Neural cell (in vitro differentiated cells): ENCODE measurements around the gene PLD1. TPM values are rescaled to one million over a fixed set of nuclear protein-coding genes. Genes with fewer than 3 reads are reported as not detected.

Experiments used
- H2AFZ ChIP-seq: fragments of 200-600, 300-800 bp; sonication (generic), shearing (Covaris generic); 2 replicates; pipeline ENCODE4 v1.6.0; 2014; ENCODE audit warnings: low read depth, mild to moderate bottlenecking, antibody characterized with exemption, low read length, moderate library complexity
- H3F3A ChIP-seq: fragments of 200-600 bp; shearing (Covaris generic); 2 replicates; pipeline ENCODE4 v1.6.1; 2016; ENCODE audit warnings: mild to moderate bottlenecking, moderate library complexity, mixed read lengths, antibody characterized with exemption, low read length; ENCODE audit not compliant: insufficient read depth, poor library complexity, severe bottlenecking
- H3K27ac ChIP-seq: fragments of 200-600, 300-800 bp; sonication (generic), shearing (Covaris generic); 2 replicates; pipeline ENCODE4 v1.5.1; 2014; ENCODE audit warnings: mild to moderate bottlenecking, low read length, moderate library complexity
- H3K27me3 ChIP-seq: fragments of 300-800, 200-600 bp; sonication (generic), shearing (Covaris generic); 2 replicates; pipeline ENCODE4 v1.6.0; 2014; ENCODE audit warnings: mild to moderate bottlenecking, low read depth, low read length, moderate library complexity; ENCODE audit not compliant: insufficient read depth
- H3K36me3 ChIP-seq: fragments of 300-800, 200-600 bp; sonication (generic), shearing (Covaris generic); 2 replicates; pipeline ENCODE4 v1.5.1; 2014; ENCODE audit warnings: mild to moderate bottlenecking, antibody characterized with exemption, low read length, moderate library complexity; ENCODE audit not compliant: insufficient read depth
- H3K4me2 ChIP-seq: fragments of 300-800, 200-600 bp; sonication (generic), shearing (Covaris generic); 2 replicates; pipeline ENCODE4 v1.6.0; 2014; ENCODE audit warnings: mild to moderate bottlenecking, low read length
- H3K4me3 ChIP-seq: fragments of 300-800, 200-600 bp; sonication (generic), shearing (Covaris generic); 2 replicates; pipeline ENCODE4 v1.5.1; 2014; ENCODE audit warnings: mild to moderate bottlenecking, low read length, moderate library complexity
- H3K79me2 ChIP-seq: fragments of 200-600 bp; shearing (Covaris generic); replicated peaks from 2 replicates; pipeline ENCODE4 v1.6.0; 2014; ENCODE audit warnings: mild to moderate bottlenecking, low read length, moderate library complexity; ENCODE audit not compliant: insufficient read depth
- H3K9ac ChIP-seq: fragments of 300-800, 200-600 bp; sonication (generic), shearing (Covaris generic); 2 replicates; pipeline ENCODE4 v1.6.1; 2016; ENCODE audit warnings: mild to moderate bottlenecking, low read length, mixed read lengths
- H3K9me2 ChIP-seq: fragments of 200-600 bp; shearing (Covaris generic); 2 replicates; pipeline ENCODE4 v1.6.1; 2016; ENCODE audit warnings: mild to moderate bottlenecking, low read length, mixed read lengths; ENCODE audit not compliant: insufficient read depth
- H3K9me3 ChIP-seq: fragments of 200-600, 300-800 bp; sonication (generic), shearing (Covaris generic); 2 replicates; pipeline ENCODE4 v1.6.1; 2016; ENCODE audit warnings: mild to moderate bottlenecking, mixed run types, low read length, moderate library complexity, mixed read lengths
- H4K20me1 ChIP-seq: fragments of 200-600 bp; shearing (Covaris generic); 2 replicates; pipeline ENCODE4 v1.6.1; 2016; ENCODE audit warnings: mild to moderate bottlenecking, mixed run types; ENCODE audit not compliant: insufficient read depth
- CTCF ChIP-seq: fragments of 450-650 bp; IDR thresholded peaks from 2 replicates; pipeline ENCODE4 v1.5.1; 2014; ENCODE audit warnings: antibody characterized with exemption, mild to moderate bottlenecking, moderate library complexity; ENCODE audit not compliant: poor library complexity, severe bottlenecking
- EP300 ChIP-seq: fragments of 450-650 bp; conservative IDR thresholded peaks from 2 replicates; pipeline ENCODE4 v1.6.1; 2014; ENCODE audit warnings: antibody characterized with exemption, mild to moderate bottlenecking, moderate library complexity; ENCODE audit not compliant: poor library complexity, severe bottlenecking
- MXI1 ChIP-seq: fragments of 450-650 bp; conservative IDR thresholded peaks from 2 replicates; pipeline ENCODE4 v1.6.1; 2014; ENCODE audit warnings: antibody characterized with exemption, mild to moderate bottlenecking; ENCODE audit not compliant: poor library complexity, severe bottlenecking
- POLR2AphosphoS5 ChIP-seq: IDR thresholded peaks from 2 replicates; pipeline ENCODE4 v1.6.1; 2012
- RAD21 ChIP-seq: fragments of 450-650 bp; conservative IDR thresholded peaks from 2 replicates; pipeline ENCODE4 v1.6.1; 2014; ENCODE audit warnings: antibody characterized with exemption, mild to moderate bottlenecking, moderate library complexity
- REST ChIP-seq: IDR thresholded peaks from 2 replicates; pipeline ENCODE4 v1.6.1; 2012; ENCODE audit warnings: borderline replicate concordance
- SMC3 ChIP-seq: fragments of 450-650 bp; conservative IDR thresholded peaks from 2 replicates; pipeline ENCODE4 v1.6.1; 2014; ENCODE audit warnings: antibody characterized with exemption, mild to moderate bottlenecking, moderate library complexity; ENCODE audit not compliant: poor library complexity
- TAF1 ChIP-seq: IDR thresholded peaks from 2 replicates; pipeline ENCODE4 v1.6.1; 2012; ENCODE audit warnings: low read depth
- polyA plus RNA-seq: library from polyadenylated mRNA; depleted of rRNA; stranded (reverse); fragments of >200 nt; gene quantifications from 2 replicates; pipeline ENCODE4 v1.2.3, GENCODE V29; 2014

PLD1 gene
- polyA plus RNA-seq, 1 donor from 2014 or later: 0.06 TPM

GRCh38 chr3:171557173-171557572 is 253.1 kb downstream of the PLD1 start:
- Histone ChIP-seq H3K36me3 (no peaks in the 10 kb centered on the region), H3K27me3 (no peaks in the 10 kb centered on the region), H3K9ac (no peak overlapping the region), H3K9me3 (no peaks in the 10 kb centered on the region), H3K4me2 (no peak overlapping the region), H3F3A (no peaks in the 10 kb centered on the region), H3K4me3 (no peak overlapping the region), H3K27ac (no peak overlapping the region), H2AFZ (no peak overlapping the region), H4K20me1 (no peaks in the 10 kb centered on the region), H3K9me2 (no peaks in the 10 kb centered on the region), H3K79me2 (no peaks in the 10 kb centered on the region)
- TF ChIP-seq TAF1 (no peak), CTCF (no peak), MXI1 (no peak), REST (no peak), SMC3 (no peak), RAD21 (no peak), EP300 (no peak)

- H3K4me3 ChIP-seq: no peak overlapping the region
- H3K9me3 ChIP-seq: no peaks in the 10 kb centered on the region
- H3F3A ChIP-seq: no peaks in the 10 kb centered on the region
- no peak overlapping the region for H3K4me2 ChIP-seq
- no peaks in the 10 kb centered on the region for H3K9me2 ChIP-seq
- H2AFZ ChIP-seq: no peak overlapping the region
- TF ChIP-seq CTCF: no peak
- TF ChIP-seq RAD21: peak; percentile 12
- peak; percentile 34 for TF ChIP-seq MXI1
- no peak for TF ChIP-seq POLR2AphosphoS5
- TF ChIP-seq EP300: peak; percentile 25
- no peaks in the 10 kb centered on the region for H4K20me1 ChIP-seq
- no peak overlapping the region for H3K27ac ChIP-seq
- H3K36me3 ChIP-seq: no peaks in the 10 kb centered on the region
- no peaks in the 10 kb centered on the region for H3K27me3 ChIP-seq
- no peak overlapping the region for H3K9ac ChIP-seq
- H3K79me2 ChIP-seq: no peaks in the 10 kb centered on the region
Observed at GRCh38 chr3:171556574-171557145, 253.6 kb downstream of the PLD1 start.
